NCI-H1436 treated with DMSO at 0.1 percent for 48 hours (cell line): Measurements from ENCODE around the gene GRK3.
"Not testable (repeated sequence)": the region's sequence is repeated elsewhere in the genome, so short reads cannot be mapped to it uniquely, and the experiment has no call there.

Experiments
- DNase-seq: peaks from one replicate; lab custom pipeline; 2025; lab: John Stamatoyannopoulos, UW

Gene GRK3

GRCh38 chr22:25572708-25573171 is 8.3 kb downstream of the GRK3 start:
- no peak for DNase-seq

GRCh38 chr22:25573841-25574240 is 9.4 kb downstream of the GRK3 start:
- DNase-seq, result no peak

- no peak for DNase-seq
Observed at GRCh38 chr22:25574736-25575135, 10.3 kb downstream of the GRK3 start.

- DNase-seq, result not testable (repeated sequence)
Observed at GRCh38 chr22:25575674-25576392, 11.4 kb downstream of the GRK3 start.

GRCh38 chr22:25581452-25581851 is 17.0 kb downstream of the GRK3 start:
- DNase-seq, result not testable (repeated sequence)

- no peak for DNase-seq
Observed at GRCh38 chr22:25582946-25583345, 18.5 kb downstream of the GRK3 start.

GRCh38 chr22:25584993-25585392 is 20.5 kb downstream of the GRK3 start:
- DNase-seq, result not testable (repeated sequence)

- not testable (repeated sequence) for DNase-seq
Observed at GRCh38 chr22:25589664-25590063, 25.2 kb downstream of the GRK3 start.

- DNase-seq, result not testable (repeated sequence)
Observed at GRCh38 chr22:25593323-25593722, 28.8 kb downstream of the GRK3 start.

GRCh38 chr22:25598609-25599008 is 34.1 kb downstream of the GRK3 start:
- DNase-seq, result no peak

GRCh38 chr22:25602445-25602844 is 38.0 kb downstream of the GRK3 start:
- no peak for DNase-seq

- DNase-seq, result no peak
Observed at GRCh38 chr22:25602916-25603315, 38.4 kb downstream of the GRK3 start.

GRCh38 chr22:25605146-25605545 is 40.7 kb downstream of the GRK3 start:
- not testable (repeated sequence) for DNase-seq

GRCh38 chr22:25605565-25605964 is 41.1 kb downstream of the GRK3 start:
- not testable (repeated sequence) for DNase-seq

- not testable (repeated sequence) for DNase-seq
Observed at GRCh38 chr22:25611284-25611683, 46.8 kb downstream of the GRK3 start.

GRCh38 chr22:25613131-25613530 is 48.7 kb downstream of the GRK3 start:
- DNase-seq, result not testable (repeated sequence)

GRCh38 chr22:25613558-25613957 is 49.1 kb downstream of the GRK3 start:
- DNase-seq, result not testable (repeated sequence)

GRCh38 chr22:25614791-25615190 is 50.3 kb downstream of the GRK3 start:
- DNase-seq, result not testable (repeated sequence)

- no peak for DNase-seq
Observed at GRCh38 chr22:25621986-25622385, 57.5 kb downstream of the GRK3 start.

- no peak for DNase-seq
Observed at GRCh38 chr22:25623310-25623734, 58.8 kb downstream of the GRK3 start.

GRCh38 chr22:25623851-25624250 is 59.4 kb downstream of the GRK3 start:
- DNase-seq, result no peak

GRCh38 chr22:25624476-25624875 is 60.0 kb downstream of the GRK3 start:
- DNase-seq, result no peak

- DNase-seq, result not testable (repeated sequence)
Observed at GRCh38 chr22:25625747-25626623, 61.5 kb downstream of the GRK3 start.
